GM23338 (cell line): Measurements from ENCODE around the gene G6PC3. TPM values are rescaled to one million over a fixed set of nuclear protein-coding genes. Genes with fewer than 3 reads are reported as not detected.

Experiments used
- ATAC-seq: fragments of 200-7000 bp; cut with Tn5 transposase; 3 replicates; pipeline ENCODE4 v1.9.1; 2020
- DNase-seq: peaks from one replicate; pipeline ENCODE4 v3.0.0-alpha.2; 2015; ENCODE audit warnings: low spot score
- H2AFZ ChIP-seq: fragments of 200-600 bp; sonication (generic); 2 replicates; pipeline ENCODE4 v1.8.0; 2016; ENCODE audit warnings: antibody characterized with exemption, mild to moderate bottlenecking, moderate library complexity
- H3F3A ChIP-seq: fragments of 200-600 bp; sonication (generic); replicated peaks from 2 replicates; pipeline ENCODE4 v1.8.0; 2017; ENCODE audit warnings: antibody characterized with exemption, mixed run types, low read depth
- H3K27ac ChIP-seq: fragments of 200-600 bp; sonication (generic); 2 replicates; pipeline ENCODE4 v1.6.1; 2016; ENCODE audit warnings: low read depth
- H3K27me3 ChIP-seq: fragments of 200-600 bp; sonication (generic); 2 replicates; pipeline ENCODE4 v1.8.0; 2016; ENCODE audit warnings: mild to moderate bottlenecking, mixed run types, moderate library complexity; ENCODE audit not compliant: insufficient read depth
- H3K36me3 ChIP-seq: fragments of 200-600 bp; sonication (generic); 2 replicates; pipeline ENCODE4 v1.8.0; 2016; ENCODE audit warnings: mild to moderate bottlenecking; ENCODE audit not compliant: insufficient read depth
- H3K4me1 ChIP-seq: fragments of 200-600 bp; sonication (generic); 2 replicates; pipeline ENCODE4 v1.8.0; 2016; ENCODE audit warnings: mild to moderate bottlenecking, moderate library complexity; ENCODE audit not compliant: insufficient read depth
- H3K4me2 ChIP-seq: fragments of 200-600 bp; sonication (generic); 2 replicates; pipeline ENCODE4 v1.7.1; 2017; ENCODE audit warnings: mixed run types
- H3K4me3 ChIP-seq: fragments of 200-600 bp; sonication (generic); 2 replicates; pipeline ENCODE4 v1.6.1; 2016; ENCODE audit warnings: mixed run types
- H3K79me2 ChIP-seq: fragments of 200-600 bp; sonication (generic); replicated peaks from 2 replicates; pipeline ENCODE4 v1.8.0; 2017; ENCODE audit warnings: mild to moderate bottlenecking; ENCODE audit not compliant: insufficient read depth
- H3K9me2 ChIP-seq: fragments of 200-600 bp; sonication (generic); 2 replicates; pipeline ENCODE4 v1.8.0; 2017; ENCODE audit not compliant: insufficient read depth
- H4K20me1 ChIP-seq: fragments of 200-600 bp; sonication (generic); replicated peaks from 2 replicates; pipeline ENCODE4 v1.8.0; 2017; ENCODE audit warnings: mild to moderate bottlenecking; ENCODE audit not compliant: insufficient read depth
- H3K27ac Mint-ChIP-seq: 2 replicates; pipeline ENCODE4 v1.8.0; 2020; ENCODE audit warnings: inconsistent platforms, mild to moderate bottlenecking, moderate library complexity, mixed read lengths
- H3K27me3 Mint-ChIP-seq: 3 replicates; pipeline ENCODE4 v1.8.0; 2022; ENCODE audit warnings: low read depth, mild to moderate bottlenecking, moderate library complexity, mixed read lengths, inconsistent platforms; ENCODE audit not compliant: insufficient read depth, poor library complexity
- H3K36me3 Mint-ChIP-seq: 3 replicates; pipeline ENCODE4 v1.8.0; 2021; ENCODE audit warnings: low read depth, mild to moderate bottlenecking, inconsistent platforms, moderate library complexity, mixed read lengths
- H3K4me1 Mint-ChIP-seq: 3 replicates; pipeline ENCODE4 v1.8.0; 2020; ENCODE audit warnings: mild to moderate bottlenecking, inconsistent platforms, mixed read lengths
- H3K4me3 Mint-ChIP-seq: 3 replicates; pipeline ENCODE4 v1.8.0; 2021; ENCODE audit warnings: moderate library complexity, mild to moderate bottlenecking, inconsistent platforms, mixed read lengths
- H3K9me3 Mint-ChIP-seq: 3 replicates; pipeline ENCODE4 v1.8.0; 2020; ENCODE audit warnings: moderate library complexity, mild to moderate bottlenecking, inconsistent platforms, mixed read lengths
- CREB1 ChIP-seq: fragments of 250-450 bp; sonication (Bioruptor Pico); IDR thresholded peaks from 2 replicates; pipeline ENCODE4 v1.5.0; 2020; ENCODE audit warnings: low read depth, mild to moderate bottlenecking, moderate library complexity
- EZH2 ChIP-seq: fragments of 200-600 bp; sonication (generic); IDR thresholded peaks from one replicate; pipeline ENCODE4 v1.8.0; 2017; ENCODE audit warnings: antibody characterized with exemption, mild to moderate bottlenecking, low read depth; ENCODE audit not compliant: unreplicated experiment
- EZH2phosphoT487 ChIP-seq: fragments of 200-600 bp; sonication (generic); IDR thresholded peaks from one replicate; pipeline ENCODE4 v1.8.1; 2018; ENCODE audit warnings: antibody characterized with exemption; ENCODE audit not compliant: unreplicated experiment
- JUNB ChIP-seq: IDR thresholded peaks from one replicate; pipeline ENCODE4 v1.6.1; 2016; ENCODE audit warnings: antibody characterized with exemption; ENCODE audit not compliant: unreplicated experiment
- NANOG ChIP-seq: IDR thresholded peaks from 2 replicates; pipeline ENCODE4 v1.6.1; 2016; ENCODE audit warnings: antibody characterized with exemption, borderline replicate concordance
- POLR2AphosphoS5 ChIP-seq: IDR thresholded peaks from 2 replicates; pipeline ENCODE4 v1.6.1; 2016; ENCODE audit warnings: antibody characterized with exemption, low read depth
- STAT1 ChIP-seq: IDR thresholded peaks from one replicate; pipeline ENCODE4 v1.6.1; 2016; ENCODE audit warnings: antibody characterized with exemption; ENCODE audit not compliant: unreplicated experiment
- ZNF114 ChIP-seq: fragments of 250-450 bp; sonication (Bioruptor Pico); IDR thresholded peaks from 2 replicates; pipeline ENCODE4 v1.5.0; 2020; ENCODE audit warnings: mild to moderate bottlenecking, moderate library complexity
- ZNF331 ChIP-seq: fragments of 250-450 bp; sonication (Bioruptor Pico); IDR thresholded peaks from 2 replicates; pipeline ENCODE4 v1.5.0; 2020; ENCODE audit warnings: low read depth, mild to moderate bottlenecking, moderate library complexity
- polyA plus RNA-seq: library from polyadenylated mRNA; unstranded; fragments of >200 nt; fragmentation: Nextera tagmentation; extraction: Ambion mirVana; gene quantifications from 2 replicates; pipeline ENCODE4 v1.2.1, GENCODE V29; 2016
- total RNA-seq: library from RNA; depleted of rRNA; stranded (reverse); fragments of >200 nt; shearing (Covaris generic); gene quantifications from 2 replicates; pipeline ENCODE4 v1.2.3, GENCODE V29; 2014
- TF ChIP-seq, protein P1 (sequence below), 2 experiments: fragments of 200-600 bp in 1 of 2; sonication (generic) in 1 of 2; conservative IDR thresholded peaks; 2 replicates each; pipeline versions ENCODE4 v1.5.1 to v1.6.1; 2016 to 2017; ENCODE audit warnings: antibody characterized with exemption in 2 of 2, low read depth in 2 of 2, mild to moderate bottlenecking in 2 of 2, moderate library complexity in 1 of 2
- TF ChIP-seq, protein P2 (sequence below): IDR thresholded peaks from 2 replicates; pipeline ENCODE4 v1.6.1; 2016; ENCODE audit warnings: antibody characterized with exemption
- TF ChIP-seq, protein P3 (sequence below): IDR thresholded peaks from one replicate; pipeline ENCODE4 v1.6.1; 2018; ENCODE audit warnings: antibody characterized with exemption; ENCODE audit not compliant: unreplicated experiment

Gene G6PC3
- total and polyA plus RNA-seq, 2 experiments from 2014 or later, result 112 to 143 TPM

DNA sequence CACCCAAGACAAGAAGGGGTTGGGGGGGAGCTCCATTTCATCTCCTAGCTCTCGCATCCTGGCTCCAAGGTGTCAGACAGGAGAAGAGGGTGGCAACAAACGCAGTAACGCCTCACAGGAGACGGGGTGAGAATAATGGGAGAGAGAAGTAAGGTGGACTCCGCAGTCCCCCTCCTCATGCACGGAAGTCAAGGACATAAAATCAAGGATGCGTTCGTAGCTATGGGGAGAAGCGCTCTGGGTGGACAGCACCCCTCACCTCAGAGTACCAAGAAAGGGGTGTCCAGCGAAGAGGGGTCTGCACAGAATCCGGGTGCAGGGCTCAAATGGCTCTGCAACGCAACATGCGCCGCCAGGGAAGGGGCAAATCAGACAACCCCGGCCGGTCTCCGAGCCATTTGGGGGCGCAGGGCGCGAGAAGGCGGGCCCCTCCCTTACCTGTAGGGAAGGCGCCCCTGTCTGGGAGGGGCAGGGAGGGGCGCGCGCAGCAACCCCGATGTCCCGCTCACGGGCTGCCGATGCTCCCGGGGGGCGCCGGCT is 52.4 kb downstream of the G6PC3 start:
- H2AFZ ChIP-seq, result 0 out of 2 replicates have a peak overlapping the region, but pooled peaks have one; percentile 66
- TF ChIP-seq, protein P1, sequence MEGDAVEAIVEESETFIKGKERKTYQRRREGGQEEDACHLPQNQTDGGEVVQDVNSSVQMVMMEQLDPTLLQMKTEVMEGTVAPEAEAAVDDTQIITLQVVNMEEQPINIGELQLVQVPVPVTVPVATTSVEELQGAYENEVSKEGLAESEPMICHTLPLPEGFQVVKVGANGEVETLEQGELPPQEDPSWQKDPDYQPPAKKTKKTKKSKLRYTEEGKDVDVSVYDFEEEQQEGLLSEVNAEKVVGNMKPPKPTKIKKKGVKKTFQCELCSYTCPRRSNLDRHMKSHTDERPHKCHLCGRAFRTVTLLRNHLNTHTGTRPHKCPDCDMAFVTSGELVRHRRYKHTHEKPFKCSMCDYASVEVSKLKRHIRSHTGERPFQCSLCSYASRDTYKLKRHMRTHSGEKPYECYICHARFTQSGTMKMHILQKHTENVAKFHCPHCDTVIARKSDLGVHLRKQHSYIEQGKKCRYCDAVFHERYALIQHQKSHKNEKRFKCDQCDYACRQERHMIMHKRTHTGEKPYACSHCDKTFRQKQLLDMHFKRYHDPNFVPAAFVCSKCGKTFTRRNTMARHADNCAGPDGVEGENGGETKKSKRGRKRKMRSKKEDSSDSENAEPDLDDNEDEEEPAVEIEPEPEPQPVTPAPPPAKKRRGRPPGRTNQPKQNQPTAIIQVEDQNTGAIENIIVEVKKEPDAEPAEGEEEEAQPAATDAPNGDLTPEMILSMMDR (conservative IDR thresholded peaks at IDR 0.05; ENCODE audit: low read depth in 2 of 2), result no peak
- TF ChIP-seq ZNF331, result no peak
- no peak for TF ChIP-seq CREB1 (CRISPR knock-in tag)
- no peak for TF ChIP-seq JUNB
- no peak for TF ChIP-seq POLR2AphosphoS5
- TF ChIP-seq EZH2, result no peak
- no peak for TF ChIP-seq STAT1
- TF ChIP-seq, protein P2, sequence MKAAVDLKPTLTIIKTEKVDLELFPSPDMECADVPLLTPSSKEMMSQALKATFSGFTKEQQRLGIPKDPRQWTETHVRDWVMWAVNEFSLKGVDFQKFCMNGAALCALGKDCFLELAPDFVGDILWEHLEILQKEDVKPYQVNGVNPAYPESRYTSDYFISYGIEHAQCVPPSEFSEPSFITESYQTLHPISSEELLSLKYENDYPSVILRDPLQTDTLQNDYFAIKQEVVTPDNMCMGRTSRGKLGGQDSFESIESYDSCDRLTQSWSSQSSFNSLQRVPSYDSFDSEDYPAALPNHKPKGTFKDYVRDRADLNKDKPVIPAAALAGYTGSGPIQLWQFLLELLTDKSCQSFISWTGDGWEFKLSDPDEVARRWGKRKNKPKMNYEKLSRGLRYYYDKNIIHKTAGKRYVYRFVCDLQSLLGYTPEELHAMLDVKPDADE, result no peak
- TF ChIP-seq, protein P3, sequence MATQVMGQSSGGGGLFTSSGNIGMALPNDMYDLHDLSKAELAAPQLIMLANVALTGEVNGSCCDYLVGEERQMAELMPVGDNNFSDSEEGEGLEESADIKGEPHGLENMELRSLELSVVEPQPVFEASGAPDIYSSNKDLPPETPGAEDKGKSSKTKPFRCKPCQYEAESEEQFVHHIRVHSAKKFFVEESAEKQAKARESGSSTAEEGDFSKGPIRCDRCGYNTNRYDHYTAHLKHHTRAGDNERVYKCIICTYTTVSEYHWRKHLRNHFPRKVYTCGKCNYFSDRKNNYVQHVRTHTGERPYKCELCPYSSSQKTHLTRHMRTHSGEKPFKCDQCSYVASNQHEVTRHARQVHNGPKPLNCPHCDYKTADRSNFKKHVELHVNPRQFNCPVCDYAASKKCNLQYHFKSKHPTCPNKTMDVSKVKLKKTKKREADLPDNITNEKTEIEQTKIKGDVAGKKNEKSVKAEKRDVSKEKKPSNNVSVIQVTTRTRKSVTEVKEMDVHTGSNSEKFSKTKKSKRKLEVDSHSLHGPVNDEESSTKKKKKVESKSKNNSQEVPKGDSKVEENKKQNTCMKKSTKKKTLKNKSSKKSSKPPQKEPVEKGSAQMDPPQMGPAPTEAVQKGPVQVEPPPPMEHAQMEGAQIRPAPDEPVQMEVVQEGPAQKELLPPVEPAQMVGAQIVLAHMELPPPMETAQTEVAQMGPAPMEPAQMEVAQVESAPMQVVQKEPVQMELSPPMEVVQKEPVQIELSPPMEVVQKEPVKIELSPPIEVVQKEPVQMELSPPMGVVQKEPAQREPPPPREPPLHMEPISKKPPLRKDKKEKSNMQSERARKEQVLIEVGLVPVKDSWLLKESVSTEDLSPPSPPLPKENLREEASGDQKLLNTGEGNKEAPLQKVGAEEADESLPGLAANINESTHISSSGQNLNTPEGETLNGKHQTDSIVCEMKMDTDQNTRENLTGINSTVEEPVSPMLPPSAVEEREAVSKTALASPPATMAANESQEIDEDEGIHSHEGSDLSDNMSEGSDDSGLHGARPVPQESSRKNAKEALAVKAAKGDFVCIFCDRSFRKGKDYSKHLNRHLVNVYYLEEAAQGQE, result no peak
- TF ChIP-seq NANOG, result no peak
- no peak for TF ChIP-seq EZH2phosphoT487
- no peak for TF ChIP-seq ZNF114 (CRISPR knock-in tag)
- DNase-seq (peak; percentile 48), ATAC-seq (no peak; the same call in 2 of the 3 replicates)
- 0 out of 2 replicates have a peak, but pooled peaks cover under 1% of the 10 kb centered on the region for H3F3A ChIP-seq
- H3K4me2 ChIP-seq, result peak overlapping the region; percentile 98
- H3K9me2 ChIP-seq, result no peaks in the 10 kb centered on the region
- peaks cover 7% of the 10 kb centered on the region for H3K27me3 Mint-ChIP-seq
- no peaks in the 10 kb centered on the region for H3K36me3 ChIP-seq
- no peaks in the 10 kb centered on the region for H3K9me3 Mint-ChIP-seq
- H3K4me1 Mint-ChIP-seq, result peaks cover 48% of the 10 kb centered on the region
- H3K27ac ChIP-seq, result peak overlapping the region; percentile 45; the same call in 1 of the 2 replicates
- H4K20me1 ChIP-seq, result peaks cover 17% of the 10 kb centered on the region
- peak overlapping the region; percentile 89 for H3K4me3 Mint-ChIP-seq
- H3K79me2 ChIP-seq, result peaks cover 39% of the 10 kb centered on the region
- no peaks in the 10 kb centered on the region for H3K27me3 ChIP-seq
- H3K4me1 ChIP-seq, result peaks cover 32% of the 10 kb centered on the region
- H3K4me3 ChIP-seq, result peak overlapping the region; percentile 96
- no peak overlapping the region; the same call in 1 of the 2 replicates for H3K27ac Mint-ChIP-seq
- H3K36me3 Mint-ChIP-seq, result no peaks in the 10 kb centered on the region; the same call in 2 of the 3 replicates
